Osteoblast (primary cell): Measurements from ENCODE around the gene LRRC70. TPM values are rescaled to one million over a fixed set of nuclear protein-coding genes. Genes with fewer than 3 reads are reported as not detected.

ENCODE experiments used
- DNase-seq: peaks from one replicate; pipeline ENCODE4 v3.0.0; 2011; ENCODE audit warnings: low spot score, mixed read lengths; ENCODE audit not compliant: insufficient read length; ENCODE audit errors: missing footprints
- H2AFZ ChIP-seq: 2 replicates; pipeline ENCODE4 v1.6.0; 2011; ENCODE audit warnings: mild to moderate bottlenecking, low read length
- H3K27ac ChIP-seq: 2 replicates; pipeline ENCODE4 v1.5.1; 2011; ENCODE audit warnings: mild to moderate bottlenecking, low read depth, low read length, moderate library complexity
- H3K27me3 ChIP-seq: 2 replicates; pipeline ENCODE4 v1.6.0; 2012; ENCODE audit warnings: mild to moderate bottlenecking, control low read depth, inconsistent platforms, low read length, moderate library complexity; ENCODE audit not compliant: insufficient read depth
- H3K36me3 ChIP-seq: 2 replicates; pipeline ENCODE4 v1.5.1; 2011; ENCODE audit warnings: mild to moderate bottlenecking, low read length, control low read depth, moderate library complexity; ENCODE audit not compliant: insufficient read depth
- H3K4me1 ChIP-seq: 2 replicates; pipeline ENCODE4 v1.5.1; 2011; ENCODE audit warnings: mild to moderate bottlenecking, low read length, control low read depth, moderate library complexity; ENCODE audit not compliant: insufficient read depth
- H3K4me2 ChIP-seq: 2 replicates; pipeline ENCODE4 v1.6.0; 2011; ENCODE audit warnings: mild to moderate bottlenecking, low read length; ENCODE audit not compliant: insufficient read depth
- H3K4me3 ChIP-seq: fragments of 200-600 bp; sonication (generic); 3 replicates; pipeline ENCODE4 v1.5.1; 2012; ENCODE audit warnings: mild to moderate bottlenecking, low read length, inconsistent platforms; ENCODE audit not compliant: insufficient read depth
- H3K79me2 ChIP-seq: 2 replicates; pipeline ENCODE4 v1.6.0; 2012; ENCODE audit warnings: mild to moderate bottlenecking, low read length, control low read depth, inconsistent platforms; ENCODE audit not compliant: insufficient read depth
- H3K9me3 ChIP-seq: 2 replicates; pipeline ENCODE4 v1.5.1; 2011; ENCODE audit warnings: low read depth, low read length, control low read depth
- H4K20me1 ChIP-seq: 2 replicates; pipeline ENCODE4 v1.6.0; 2012; ENCODE audit warnings: mild to moderate bottlenecking, low read length, control low read depth; ENCODE audit not compliant: insufficient read depth
- CTCF ChIP-seq: IDR thresholded peaks from 2 replicates; pipeline ENCODE4 v1.5.1; 2011; ENCODE audit warnings: mild to moderate bottlenecking, low read depth, low read length, moderate library complexity; ENCODE audit errors: extremely low read depth
- total RNA-seq: library from RNA; depleted of rRNA; stranded (reverse); fragments of >200 nt; gene quantifications from 2 replicates; pipeline ENCODE4 v1.2.3, GENCODE V29; 2012

LRRC70 gene
- total RNA-seq, 1 donor = 1.4 TPM

GRCh38 chr5:62608529-62609511 is 30.2 kb downstream of the LRRC70 start:
- H3K79me2 ChIP-seq = no peaks in the 10 kb centered on the region
- no peaks in the 10 kb centered on the region for H3K36me3 ChIP-seq
- H3K9me3 ChIP-seq = no peaks in the 10 kb centered on the region
- H3K4me3 ChIP-seq = no peak overlapping the region
- DNase-seq = no peak
- H2AFZ ChIP-seq = no peak overlapping the region
- no peak for TF ChIP-seq CTCF
- no peaks in the 10 kb centered on the region for H3K4me1 ChIP-seq
- no peaks in the 10 kb centered on the region for H4K20me1 ChIP-seq
- no peaks in the 10 kb centered on the region for H3K27me3 ChIP-seq
- H3K4me2 ChIP-seq = no peak overlapping the region
- H3K27ac ChIP-seq = no peak overlapping the region

- no peaks in the 10 kb centered on the region for H3K27me3 ChIP-seq
- DNase-seq = no peak
- no peaks in the 10 kb centered on the region for H3K79me2 ChIP-seq
- H2AFZ ChIP-seq = no peak overlapping the region
- H3K4me2 ChIP-seq = no peak overlapping the region
- H4K20me1 ChIP-seq = no peaks in the 10 kb centered on the region
- no peaks in the 10 kb centered on the region for H3K36me3 ChIP-seq
- no peak overlapping the region for H3K27ac ChIP-seq
- H3K4me1 ChIP-seq = no peaks in the 10 kb centered on the region
- no peak for TF ChIP-seq CTCF
- H3K9me3 ChIP-seq = no peaks in the 10 kb centered on the region
- H3K4me3 ChIP-seq = no peak overlapping the region
Measured at GRCh38 chr5:62614355-62614754, 35.7 kb downstream of the LRRC70 start.

GRCh38 chr5:62616615-62617277 is 38.1 kb downstream of the LRRC70 start:
- TF ChIP-seq CTCF = no peak
- DNase-seq = no peak
- no peaks in the 10 kb centered on the region for H3K36me3 ChIP-seq
- H4K20me1 ChIP-seq = no peaks in the 10 kb centered on the region
- no peaks in the 10 kb centered on the region for H3K79me2 ChIP-seq
- H3K4me1 ChIP-seq = no peaks in the 10 kb centered on the region
- no peak overlapping the region for H2AFZ ChIP-seq
- H3K4me2 ChIP-seq = no peak overlapping the region
- no peaks in the 10 kb centered on the region for H3K9me3 ChIP-seq
- no peaks in the 10 kb centered on the region for H3K27me3 ChIP-seq
- no peak overlapping the region for H3K27ac ChIP-seq
- H3K4me3 ChIP-seq = no peak overlapping the region

GRCh38 chr5:62617943-62618342 is 39.3 kb downstream of the LRRC70 start:
- no peak for TF ChIP-seq CTCF
- Histone ChIP-seq H3K36me3 (no peaks in the 10 kb centered on the region), H3K4me3 (no peak overlapping the region), H4K20me1 (no peaks in the 10 kb centered on the region), H3K27me3 (no peaks in the 10 kb centered on the region), H3K9me3 (no peaks in the 10 kb centered on the region), H2AFZ (no peak overlapping the region), H3K27ac (no peak overlapping the region), H3K79me2 (no peaks in the 10 kb centered on the region), H3K4me2 (no peak overlapping the region), H3K4me1 (no peaks in the 10 kb centered on the region)
- DNase-seq = no peak
